ENCODE data around the gene WDR72.

DNA sequence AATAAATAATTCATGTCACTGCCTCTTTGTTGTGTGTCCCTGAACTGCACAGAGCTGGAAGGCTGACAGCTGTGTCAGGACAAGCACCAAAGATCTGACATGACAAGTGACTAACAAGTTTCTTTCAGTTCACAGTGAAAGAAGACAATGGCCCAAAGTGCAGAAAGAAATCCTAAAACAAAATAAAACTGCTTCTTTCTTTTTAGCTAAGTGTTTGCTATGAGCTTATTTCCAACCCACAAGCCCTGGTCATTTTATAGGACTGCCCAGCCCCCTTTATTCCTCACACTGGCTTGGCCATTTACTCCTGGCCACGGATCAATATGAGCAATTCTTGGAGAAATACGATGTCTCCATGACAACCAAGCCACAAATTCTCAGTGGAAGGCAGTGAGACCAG is 238.5 kb downstream of the WDR72 start:
- TF ChIP-seq, protein P1, sequence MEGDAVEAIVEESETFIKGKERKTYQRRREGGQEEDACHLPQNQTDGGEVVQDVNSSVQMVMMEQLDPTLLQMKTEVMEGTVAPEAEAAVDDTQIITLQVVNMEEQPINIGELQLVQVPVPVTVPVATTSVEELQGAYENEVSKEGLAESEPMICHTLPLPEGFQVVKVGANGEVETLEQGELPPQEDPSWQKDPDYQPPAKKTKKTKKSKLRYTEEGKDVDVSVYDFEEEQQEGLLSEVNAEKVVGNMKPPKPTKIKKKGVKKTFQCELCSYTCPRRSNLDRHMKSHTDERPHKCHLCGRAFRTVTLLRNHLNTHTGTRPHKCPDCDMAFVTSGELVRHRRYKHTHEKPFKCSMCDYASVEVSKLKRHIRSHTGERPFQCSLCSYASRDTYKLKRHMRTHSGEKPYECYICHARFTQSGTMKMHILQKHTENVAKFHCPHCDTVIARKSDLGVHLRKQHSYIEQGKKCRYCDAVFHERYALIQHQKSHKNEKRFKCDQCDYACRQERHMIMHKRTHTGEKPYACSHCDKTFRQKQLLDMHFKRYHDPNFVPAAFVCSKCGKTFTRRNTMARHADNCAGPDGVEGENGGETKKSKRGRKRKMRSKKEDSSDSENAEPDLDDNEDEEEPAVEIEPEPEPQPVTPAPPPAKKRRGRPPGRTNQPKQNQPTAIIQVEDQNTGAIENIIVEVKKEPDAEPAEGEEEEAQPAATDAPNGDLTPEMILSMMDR (optimal IDR thresholded peaks at IDR 0.05 in 1 of 3, IDR thresholded peaks at IDR 0.05 in 1 of 3, conservative IDR thresholded peaks at IDR 0.05 in 1 of 3; ENCODE audit: extremely low read depth in 1 of 3, insufficient read depth in 2 of 3, low read length in 3 of 3): no peak
- no peak for TF ChIP-seq EZH2 (IDR thresholded peaks at IDR 0.05; ENCODE audit: low read length)
